Vagina (tissue), 2 donors: Measurements from ENCODE around the gene PRKCE.

Experiments used
- POLR2A ChIP-seq, 2 donors: fragments of 450-650 bp; IDR thresholded peaks; one replicate each; pipeline ENCODE4 v1.6.1; 2017; ENCODE audit warnings: antibody characterized with exemption in 2 of 2, mild to moderate bottlenecking in 2 of 2, moderate library complexity in 2 of 2
- POLR2AphosphoS5 ChIP-seq, 2 donors: sonication (generic); formaldehyde crosslinking; IDR thresholded peaks; one replicate each; pipeline ENCODE4 v1.9.0; 2017; ENCODE audit warnings: antibody characterized with exemption in 2 of 2, mild to moderate bottlenecking in 2 of 2, low read depth in 1 of 2; ENCODE audit not compliant: insufficient read depth in 1 of 2

DNA sequence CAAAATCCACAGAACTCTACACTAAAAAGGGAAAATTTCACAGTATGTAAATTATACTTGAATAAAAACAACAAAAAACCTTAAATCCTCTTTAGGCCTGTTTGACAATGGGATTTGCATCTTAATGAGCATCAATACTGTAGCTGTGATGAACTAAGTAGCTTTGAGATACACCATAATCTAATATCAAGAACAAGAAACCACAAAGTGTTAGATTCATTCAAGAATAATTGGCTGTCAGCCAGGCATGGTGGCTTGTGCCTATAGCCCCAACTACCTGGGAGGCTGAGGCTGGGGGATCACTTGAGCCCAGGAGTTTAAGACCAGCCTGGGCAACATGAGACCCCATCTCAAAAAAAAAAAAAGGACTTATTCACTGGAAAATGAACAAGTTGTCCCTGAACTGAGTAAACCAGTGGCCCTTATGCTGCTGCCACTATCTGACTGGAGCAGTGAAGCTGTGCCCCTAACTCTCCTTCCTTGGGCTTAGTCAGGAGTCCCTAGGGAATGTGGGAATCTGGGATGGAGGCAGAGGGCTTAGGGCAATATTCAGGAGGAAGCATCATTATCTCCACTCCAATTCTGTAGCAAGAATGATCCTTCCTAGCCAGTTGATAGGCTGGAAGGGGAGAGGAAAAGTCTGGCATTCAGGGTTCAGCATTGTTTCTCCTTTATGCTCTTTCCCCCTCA lies 88.5 kb downstream of the PRKCE start:
- TF ChIP-seq POLR2A (IDR thresholded peaks at IDR 0.05) (no peak), POLR2AphosphoS5 (IDR thresholded peaks at IDR 0.05; ENCODE audit: insufficient read depth in 1 of 2, low read depth in 1 of 2) (no peak)
